K562 (cell line): ENCODE data around the gene CFL1. TPM values are rescaled to one million over a fixed set of nuclear protein-coding genes. Genes with fewer than 3 reads are reported as not detected.

Experiments
- ATAC-seq: fragments of 200-7000 bp; cut with Tn5 transposase; 3 replicates; pipeline ENCODE4 v1.9.1; 2020; ENCODE audit warnings: moderate library complexity
- BruUV-seq: library from RNA; stranded (reverse); fragments of 400-500 nt; replicated peaks from 2 replicates; lab custom pipeline; 2021; lab: Mats Ljungman, UMichigan
- CTCF ChIA-PET: fragments of 300-600 bp; formaldehyde crosslinking; extraction: SDS; loops from one replicate; lab custom pipeline; 2021; ENCODE audit warnings: low intra/inter-chr PET ratio; lab: Yijun Ruan, JAX
- POLR2A ChIA-PET: fragments of 300-600, 350-650 bp; sonication (Branson Sonifier 250); formaldehyde crosslinking; extraction: SDS; loops from one replicate; lab custom pipeline; 2021; ENCODE audit warnings: antibody characterized with exemption, inconsistent platforms; lab: Yijun Ruan, JAX
- DNase-seq, 4 experiments: peaks; one replicate each; pipeline versions ENCODE4 v3.0.0 to v3.0.0-alpha.2; 2011 to 2018; ENCODE audit warnings: low spot score in 3 of 4, mixed read lengths in 3 of 4; ENCODE audit errors: extremely low read depth in 1 of 4
- FAIRE-seq: peaks from 2 replicates; lab custom pipeline; 2011; peaks lifted over from hg19 to GRCh38; lab: Jason Lieb, UNC
- H2AFZ ChIP-seq: 2 replicates; pipeline ENCODE4 v1.6.0; 2011; ENCODE audit warnings: low read depth, low read length, control low read depth, inconsistent platforms
- H3K27ac ChIP-seq: fragments of 200-600 bp; 3 replicates; pipeline ENCODE4 v1.8.0; 2011; ENCODE audit warnings: low read depth, mild to moderate bottlenecking, control low read depth, inconsistent platforms, low read length, moderate library complexity, mixed read lengths; ENCODE audit errors: extremely low read depth
- H3K27me3 ChIP-seq, 2 experiments: fragments of 300-600 bp in 1 of 2; 2 replicates in 1 of 2; 3 replicates in 1 of 2; pipeline versions ENCODE4 v1.6.0 to v1.8.0; 2011; ENCODE audit warnings: inconsistent platforms in 2 of 2, low read length in 2 of 2, mild to moderate bottlenecking in 1 of 2, mixed read lengths in 1 of 2, moderate library complexity in 1 of 2; ENCODE audit not compliant: control insufficient read depth in 2 of 2, insufficient read depth in 2 of 2
- H3K36me3 ChIP-seq: fragments of 300-600 bp; 3 replicates; pipeline ENCODE4 v1.8.0; 2011; ENCODE audit warnings: mild to moderate bottlenecking, low read length, inconsistent platforms; ENCODE audit not compliant: control insufficient read depth, insufficient read depth
- H3K4me1 ChIP-seq, 2 experiments: fragments of 200-600 bp in 1 of 2; replicated peaks in 1 of 2; 2 replicates in 1 of 2; 3 replicates in 1 of 2; pipeline versions ENCODE4 v1.5.1 to v1.8.0; 2011; ENCODE audit warnings: inconsistent platforms in 2 of 2, low read length in 2 of 2, mild to moderate bottlenecking in 1 of 2, mixed read lengths in 1 of 2, moderate library complexity in 1 of 2; ENCODE audit not compliant: control insufficient read depth in 2 of 2, insufficient read depth in 2 of 2
- H3K4me2 ChIP-seq: 2 replicates; pipeline ENCODE4 v1.6.1; 2011; ENCODE audit warnings: low read length, control low read depth, inconsistent platforms, mixed read lengths; ENCODE audit not compliant: insufficient read depth
- H3K4me3 ChIP-seq: fragments of 200-600 bp; sonication (generic), shearing (Covaris generic); 2 replicates; pipeline ENCODE4 v1.5.1; 2016; ENCODE audit warnings: control low read depth, inconsistent platforms
- H3K79me2 ChIP-seq: fragments of 200-600 bp; 3 replicates; pipeline ENCODE4 v1.8.0; 2011; ENCODE audit warnings: low read length, inconsistent platforms; ENCODE audit not compliant: control insufficient read depth, insufficient read depth
- H3K9ac ChIP-seq, 2 experiments: 2 replicates each; pipeline versions ENCODE4 v1.6.0 to v1.6.1; 2011; ENCODE audit warnings: low read depth in 2 of 2, low read length in 2 of 2, control low read depth in 1 of 2, inconsistent platforms in 1 of 2, mild to moderate bottlenecking in 1 of 2, mixed read lengths in 1 of 2; ENCODE audit not compliant: insufficient read depth in 1 of 2
- H3K9me1 ChIP-seq: one replicate; pipeline ENCODE4 v1.6.0; 2011; ENCODE audit warnings: inconsistent platforms, mild to moderate bottlenecking, low read length, moderate library complexity; ENCODE audit not compliant: control insufficient read depth, insufficient read depth
- H3K9me3 ChIP-seq: replicated peaks from 2 replicates; pipeline ENCODE4 v1.5.1; 2011; ENCODE audit warnings: low read depth, low read length, inconsistent platforms; ENCODE audit not compliant: control insufficient read depth, insufficient read depth
- H4K20me1 ChIP-seq: replicated peaks from 2 replicates; pipeline ENCODE4 v1.6.1; 2011; ENCODE audit warnings: low read length, inconsistent platforms, mixed read lengths; ENCODE audit not compliant: control insufficient read depth, insufficient read depth
- CAMTA2 ChIP-seq: fragments of 250-450 bp; sonication (Bioruptor Pico); conservative IDR thresholded peaks from 2 replicates; pipeline ENCODE4 v1.5.1; 2022
- HMBOX1 ChIP-seq: sonication (generic); IDR thresholded peaks from 2 replicates; pipeline ENCODE4 v1.6.1; 2016
- KAT8 ChIP-seq: fragments of 450-650 bp; IDR thresholded peaks from 2 replicates; pipeline ENCODE4 v1.6.1; 2016; ENCODE audit warnings: low read depth, mild to moderate bottlenecking
- POLR2G ChIP-seq: fragments of 200-400 bp; formaldehyde crosslinking; IDR thresholded peaks from 2 replicates; pipeline ENCODE4 v1.6.1; 2017; ENCODE audit warnings: low read depth, mild to moderate bottlenecking, antibody characterized with exemption, low read length, moderate library complexity
- YY1 ChIP-seq, 3 experiments: IDR thresholded peaks; 2 replicates each; pipeline ENCODE4 v1.6.1; 2011; ENCODE audit warnings: low read length in 2 of 3, mild to moderate bottlenecking in 2 of 3, moderate library complexity in 2 of 3, borderline replicate concordance in 1 of 3, control low read depth in 1 of 3, low read depth in 1 of 3; ENCODE audit not compliant: insufficient read depth in 3 of 3, insufficient replicate concordance in 2 of 3, control insufficient read depth in 1 of 3, insufficient read length in 1 of 3; ENCODE audit errors: extremely low read depth in 1 of 3
- WGBS: fragments of 100-300 bp; shearing (Covaris generic); methylation state at CpG from one replicate; pipeline ENCODE4 v1.1.6; 2016; ENCODE audit warnings: low coverage, mixed read lengths; ENCODE audit not compliant: insufficient coverage; ENCODE audit errors: missing lambda C conversion rate; 5-methylcytosine and 5-hydroxymethylcytosine counted together
- in situ Hi-C: fragments of 300-500 bp; cut with MboI; formaldehyde crosslinking; loops from 4 replicates; pipeline ENCODE4 v1.15.0; 2018; ENCODE audit warnings: inconsistent platforms, mixed read lengths
- intact Hi-C: fragments of 100-400 bp; cut with micrococcal nuclease; formaldehyde crosslinking; loops from 2 replicates; pipeline ENCODE4 v1.14.2; 2022
- polyA plus RNA-seq, 8 experiments: library from polyadenylated mRNA; depleted of rRNA in 4 of 8; stranded (reverse) in 5 of 8; unstranded in 3 of 8; fragments of >200 nt; fragmentation: Nextera tagmentation in 2 of 8; fragmentation: Illumina TruSeq in 1 of 8; extraction: Ambion mirVana in 2 of 8; extraction: Trizol in 1 of 8; gene quantifications; 2 replicates each; pipeline versions ENCODE4 v1.2.1 to v1.2.3, GENCODE V29; 2011 to 2014; ENCODE audit warnings: inconsistent platforms in 1 of 8, missing spikeins in 1 of 8
- total RNA-seq, 7 experiments: library from RNA; depleted of rRNA in 6 of 7; stranded (reverse); fragments of >200 nt in 6 of 7; fragmentation: Illumina TruSeq in 2 of 7; extraction: Trizol in 2 of 7; gene quantifications; 2 replicates each; pipeline versions ENCODE4 v1.2.1 to v1.2.3, GENCODE V29; 2011 to 2021; ENCODE audit warnings: low replicate concordance in 1 of 7
- TF ChIP-seq, protein P1 (sequence below), 2 experiments: IDR thresholded peaks; 2 replicates each; pipeline ENCODE4 v1.6.1; 2012; ENCODE audit warnings: improper control_type of control experiment in 2 of 2, low read depth in 2 of 2, low read length in 2 of 2, borderline replicate concordance in 1 of 2

The CFL1 gene
- total and polyA plus RNA-seq, 9 of the 15 experiments (the other 6 are each of a cell fraction or from before 2014, with no cell fraction given) = 105 to 1,101 (median 859) TPM

DNA sequence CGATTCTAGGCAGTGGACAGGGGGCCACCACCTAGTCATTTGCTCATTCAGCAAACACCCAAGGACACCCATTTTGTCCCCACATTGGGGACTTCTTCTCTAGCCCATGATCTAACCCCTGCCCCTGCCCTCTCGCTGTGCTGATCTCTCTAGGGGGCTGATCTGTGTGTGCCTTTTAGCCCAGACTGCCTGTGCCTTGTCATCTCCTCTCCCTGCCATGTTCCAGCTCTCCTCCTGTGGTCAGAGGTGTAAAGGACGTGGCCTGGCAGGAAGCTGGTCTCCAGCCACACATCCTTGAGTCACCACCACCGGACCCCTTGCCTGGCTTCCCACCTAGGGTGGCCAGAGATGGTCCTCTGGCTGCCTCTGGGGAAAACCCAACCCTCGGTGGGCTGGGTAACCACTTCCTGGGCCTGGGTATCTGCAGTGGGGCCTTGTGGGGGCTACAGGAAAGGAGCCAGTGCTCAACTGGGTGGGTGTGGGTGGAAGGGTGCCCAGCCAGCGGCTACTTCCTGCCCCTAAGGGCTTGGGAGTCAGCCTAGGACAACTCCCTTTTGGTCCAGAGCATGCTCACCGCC lies 23.0 kb upstream of the CFL1 start:
- TF ChIP-seq CAMTA2 (CRISPR knock-in tag) (no peak), YY1 (IDR thresholded peaks at IDR 0.05; ENCODE audit: borderline replicate concordance in 1 of 3, control insufficient read depth in 1 of 3, extremely low read depth in 1 of 3, insufficient read depth in 3 of 3, insufficient read length in 1 of 3, insufficient replicate concordance in 2 of 3, low read depth in 1 of 3, low read length in 2 of 3) (no peak), KAT8 (no peak), HMBOX1 (no peak), POLR2G (peak; percentile 51)
- TF ChIP-seq, protein P1, sequence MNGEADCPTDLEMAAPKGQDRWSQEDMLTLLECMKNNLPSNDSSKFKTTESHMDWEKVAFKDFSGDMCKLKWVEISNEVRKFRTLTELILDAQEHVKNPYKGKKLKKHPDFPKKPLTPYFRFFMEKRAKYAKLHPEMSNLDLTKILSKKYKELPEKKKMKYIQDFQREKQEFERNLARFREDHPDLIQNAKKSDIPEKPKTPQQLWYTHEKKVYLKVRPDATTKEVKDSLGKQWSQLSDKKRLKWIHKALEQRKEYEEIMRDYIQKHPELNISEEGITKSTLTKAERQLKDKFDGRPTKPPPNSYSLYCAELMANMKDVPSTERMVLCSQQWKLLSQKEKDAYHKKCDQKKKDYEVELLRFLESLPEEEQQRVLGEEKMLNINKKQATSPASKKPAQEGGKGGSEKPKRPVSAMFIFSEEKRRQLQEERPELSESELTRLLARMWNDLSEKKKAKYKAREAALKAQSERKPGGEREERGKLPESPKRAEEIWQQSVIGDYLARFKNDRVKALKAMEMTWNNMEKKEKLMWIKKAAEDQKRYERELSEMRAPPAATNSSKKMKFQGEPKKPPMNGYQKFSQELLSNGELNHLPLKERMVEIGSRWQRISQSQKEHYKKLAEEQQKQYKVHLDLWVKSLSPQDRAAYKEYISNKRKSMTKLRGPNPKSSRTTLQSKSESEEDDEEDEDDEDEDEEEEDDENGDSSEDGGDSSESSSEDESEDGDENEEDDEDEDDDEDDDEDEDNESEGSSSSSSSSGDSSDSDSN (IDR thresholded peaks at IDR 0.05; ENCODE audit: borderline replicate concordance in 1 of 2, low read depth in 2 of 2, low read length in 2 of 2) = no peak
- TF ChIP-seq, all 486 proteins: peak for 1

More for the DNA sequence above, 23.0 kb upstream of the CFL1 start:
- Histone ChIP-seq H3K9me3 (no peaks in the 10 kb centered on the region), H2AFZ (no peak overlapping the region), H3K79me2 (no peaks in the 10 kb centered on the region), H3K9ac (peak overlapping the region in 1 of 2 experiments; percentile 55; a peak in 2 of 4 replicates), H4K20me1 (peaks cover 3% of the 10 kb centered on the region; the same call in 1 of the 2 replicates), H3K36me3 (peaks cover 38% of the 10 kb centered on the region), H3K4me2 (no peak overlapping the region), H3K9me1 (no peaks in the 10 kb centered on the region), H3K4me1 (peaks cover 0 to 24% of the 10 kb centered on the region in 2 experiments; a peak in 3 of 5 replicates), H3K27ac (no peak overlapping the region), H3K27me3 (no peaks in the 10 kb centered on the region), H3K4me3 (no peak overlapping the region)
- in situ Hi-C loops = loop anchor here (5.0 kb wide), 1 partner anchor 106 kb away; no protein-coding TSS in a partner anchor
- intact Hi-C loops = no loop called here
- DNase-seq (no peak), ATAC-seq (no peak), FAIRE-seq (no peak)
- ChIA-PET POLR2A (interaction anchor here (1.5 to 14.4 kb wide), 6 partner anchors 8 to 21 kb away, joined by 6 to 147 read pairs (median 7); partner anchors contain the start of genes CCDC85B, FIBP and MUS81), CTCF (no interaction called here)
- BruUV-seq = no TSS peak
- WGBS = 65% methylated on average over 7 of the region's 7 CpGs
